Trophoblast cell (in vitro differentiated cells and primary cell): ENCODE results near the gene KCTD7.
A peak's percentile ranks its signal among the peaks of the same experiment; 100 is the strongest.
"Not testable (repeated sequence)": the region's sequence is repeated elsewhere in the genome, so short reads cannot be mapped to it uniquely, and the experiment has no call there.

Experiments used
- DNase-seq, 2 donors: peaks; one replicate each; pipeline ENCODE4 v3.0.0-alpha.2; 2016
- H2AFZ ChIP-seq: 2 replicates; pipeline ENCODE4 v1.6.1; 2013; ENCODE audit warnings: low read length, moderate library complexity, mild to moderate bottlenecking; ENCODE audit not compliant: insufficient read depth, poor library complexity
- H2AK5ac ChIP-seq: 2 replicates; pipeline ENCODE4 v1.6.1; 2013; ENCODE audit warnings: mild to moderate bottlenecking, low read length
- H2BK120ac ChIP-seq: 2 replicates; pipeline ENCODE4 v1.6.1; 2013; ENCODE audit warnings: low read length, mild to moderate bottlenecking, moderate library complexity; ENCODE audit not compliant: insufficient read depth, poor library complexity
- H2BK12ac ChIP-seq: 2 replicates; pipeline ENCODE4 v1.6.1; 2013; ENCODE audit warnings: mild to moderate bottlenecking, low read length, moderate library complexity
- H2BK5ac ChIP-seq: 2 replicates; pipeline ENCODE4 v1.6.1; 2013; ENCODE audit warnings: low read length, low read depth, moderate library complexity, mild to moderate bottlenecking; ENCODE audit not compliant: poor library complexity
- H3K14ac ChIP-seq: 2 replicates; pipeline ENCODE4 v1.6.1; 2013; ENCODE audit warnings: mild to moderate bottlenecking, low read length
- H3K18ac ChIP-seq: 2 replicates; pipeline ENCODE4 v1.6.1; 2013; ENCODE audit warnings: mild to moderate bottlenecking, low read length
- H3K23ac ChIP-seq: 2 replicates; pipeline ENCODE4 v1.6.1; 2013; ENCODE audit warnings: low read length
- H3K27ac ChIP-seq: 2 replicates; pipeline ENCODE4 v1.5.1; 2013; ENCODE audit warnings: low read depth, mild to moderate bottlenecking, inconsistent platforms, low read length, moderate library complexity
- H3K27me3 ChIP-seq: 2 replicates; pipeline ENCODE4 v1.6.1; 2013; ENCODE audit warnings: inconsistent platforms, mild to moderate bottlenecking, low read length, moderate library complexity; ENCODE audit not compliant: insufficient read depth
- H3K36me3 ChIP-seq, 2 experiments: 1 replicate in 1 of 2; 2 replicates in 1 of 2; pipeline ENCODE4 v1.6.1; 2013; ENCODE audit warnings: low read length in 2 of 2, mild to moderate bottlenecking in 2 of 2, moderate library complexity in 1 of 2; ENCODE audit not compliant: insufficient read depth in 2 of 2, control insufficient read depth in 1 of 2
- H3K4ac ChIP-seq: 2 replicates; pipeline ENCODE4 v1.6.1; 2013; ENCODE audit warnings: low read depth, mild to moderate bottlenecking, low read length, moderate library complexity
- H3K4me1 ChIP-seq, 2 experiments: 1 replicate in 1 of 2; 2 replicates in 1 of 2; pipeline ENCODE4 v1.6.1; 2013; ENCODE audit warnings: low read length in 2 of 2, mild to moderate bottlenecking in 2 of 2, moderate library complexity in 1 of 2; ENCODE audit not compliant: insufficient read depth in 2 of 2, control insufficient read depth in 1 of 2
- H3K4me2 ChIP-seq: 2 replicates; pipeline ENCODE4 v1.6.1; 2013; ENCODE audit warnings: inconsistent platforms, mild to moderate bottlenecking, low read length, moderate library complexity
- H3K4me3 ChIP-seq: 2 replicates; pipeline ENCODE4 v1.5.1; 2013; ENCODE audit warnings: mild to moderate bottlenecking, low read depth, low read length, inconsistent platforms
- H3K79me1 ChIP-seq: one replicate; pipeline ENCODE4 v1.6.1; 2013; ENCODE audit warnings: low read length
- H3K79me2 ChIP-seq: 2 replicates; pipeline ENCODE4 v1.6.1; 2013; ENCODE audit warnings: low read length, mild to moderate bottlenecking; ENCODE audit not compliant: control insufficient read depth, insufficient read depth, poor library complexity
- H3K9ac ChIP-seq: 2 replicates; pipeline ENCODE4 v1.6.1; 2013; ENCODE audit warnings: mild to moderate bottlenecking, low read length
- H3K9me3 ChIP-seq: 2 replicates; pipeline ENCODE4 v1.6.1; 2013; ENCODE audit warnings: low read depth, mild to moderate bottlenecking, control low read depth, inconsistent platforms, low read length; ENCODE audit not compliant: insufficient read depth
- H4K12ac ChIP-seq: 2 replicates; pipeline ENCODE4 v1.6.1; 2013; ENCODE audit warnings: low read depth, mild to moderate bottlenecking, low read length, moderate library complexity
- H4K8ac ChIP-seq: 2 replicates; pipeline ENCODE4 v1.6.1; 2013; ENCODE audit warnings: low read depth, mild to moderate bottlenecking, low read length, moderate library complexity
- H4K91ac ChIP-seq: one replicate; pipeline ENCODE4 v1.6.1; 2013; ENCODE audit warnings: low read depth, mild to moderate bottlenecking, low read length, moderate library complexity
- WGBS: extraction: QIAGEN DNeasy Blood & Tissue Kit; methylation state at CpG from one replicate; pipeline ENCODE4 v1.1.7; 2013; ENCODE audit warnings: missing lambda C conversion rate; ENCODE audit not compliant: insufficient read length, insufficient coverage; ENCODE audit errors: extremely low coverage; 5-methylcytosine and 5-hydroxymethylcytosine counted together

Gene KCTD7

GRCh38 chr7:66586181-66586580 lies 42.5 kb upstream of the KCTD7 start:
- DNase-seq = peak in 1 of 2 donors; percentile 18
- no peak overlapping the region for H2AK5ac ChIP-seq
- no peak overlapping the region for H2BK5ac ChIP-seq
- WGBS = no CpG with 5 or more reads among the region's 1 CpG
- peaks cover 18% of the 10 kb centered on the region for H3K79me2 ChIP-seq
- no peak overlapping the region for H3K23ac ChIP-seq
- H3K9ac ChIP-seq = no peak overlapping the region
- H3K4ac ChIP-seq = no peak overlapping the region
- H2BK120ac ChIP-seq = no peak overlapping the region
- H3K4me3 ChIP-seq = no peak overlapping the region
- no peak overlapping the region for H2BK12ac ChIP-seq
- H3K27ac ChIP-seq = no peak overlapping the region
- H3K4me1 ChIP-seq = peaks cover 4% of the 10 kb centered on the region in 2 experiments
- H3K4me2 ChIP-seq = no peak overlapping the region
- no peaks in the 10 kb centered on the region for H3K79me1 ChIP-seq
- no peak overlapping the region for H4K12ac ChIP-seq
- H4K8ac ChIP-seq = no peak overlapping the region
- H4K91ac ChIP-seq = no peak overlapping the region
- H3K36me3 ChIP-seq = peaks cover 8 to 10% of the 10 kb centered on the region in 2 experiments
- peaks cover 1% of the 10 kb centered on the region for H3K9me3 ChIP-seq
- no peaks in the 10 kb centered on the region for H3K27me3 ChIP-seq
- no peak overlapping the region for H3K18ac ChIP-seq
- no peak overlapping the region for H2AFZ ChIP-seq
- no peak overlapping the region for H3K14ac ChIP-seq

- not testable (repeated sequence) for H3K79me1 ChIP-seq, H3K4me1 ChIP-seq, H3K14ac ChIP-seq, DNase-seq, H4K91ac ChIP-seq, H3K27me3 ChIP-seq, H4K12ac ChIP-seq, H2AK5ac ChIP-seq, H2BK5ac ChIP-seq, H4K8ac ChIP-seq, H3K27ac ChIP-seq, H2AFZ ChIP-seq, H3K18ac ChIP-seq, H3K4me2 ChIP-seq, H3K9ac ChIP-seq, H3K4me3 ChIP-seq, H3K36me3 ChIP-seq, H2BK12ac ChIP-seq, H3K23ac ChIP-seq, H3K9me3 ChIP-seq, H2BK120ac ChIP-seq
- Histone ChIP-seq H3K4ac (peak overlapping the region; percentile 77), H3K79me2 (peaks cover 24% of the 10 kb centered on the region)
- WGBS = no CpG with 5 or more reads among the region's 1 CpG
Measured at GRCh38 chr7:66588226-66588625, 40.5 kb upstream of the KCTD7 start.

DNA sequence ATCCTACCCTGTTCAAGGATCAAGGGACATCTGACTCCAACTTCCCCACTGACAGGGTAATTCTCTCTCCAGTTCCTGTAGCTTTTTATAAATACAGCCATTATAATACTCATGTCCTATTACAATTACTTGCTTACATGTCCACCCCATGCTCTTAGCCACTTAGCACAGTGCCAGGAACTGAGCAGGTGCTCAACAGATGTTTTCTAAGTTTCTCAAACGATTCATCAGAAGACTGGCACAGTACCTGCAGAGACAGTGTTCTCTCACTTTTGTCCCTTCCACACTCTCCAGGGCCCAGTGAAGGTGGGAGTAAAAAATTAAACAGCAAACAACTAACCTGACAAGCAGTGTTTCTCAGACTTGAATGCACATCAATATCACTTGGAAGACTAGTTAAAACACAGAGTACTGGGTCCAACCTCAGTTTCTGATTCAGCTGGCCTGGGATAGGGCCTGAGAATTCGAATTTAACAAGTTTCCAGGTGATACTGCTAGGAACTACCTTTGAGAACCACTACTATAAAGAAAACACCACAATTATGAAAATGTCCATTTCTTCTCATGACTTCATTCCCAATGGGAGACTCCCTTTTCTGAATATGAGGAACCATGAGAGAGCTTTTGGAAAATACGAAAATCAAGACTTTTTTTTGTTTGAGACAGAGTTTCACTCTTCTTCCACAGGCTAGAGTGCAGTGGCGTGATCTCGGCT lies 39.7 kb upstream of the KCTD7 start:
- H4K8ac ChIP-seq, H3K18ac ChIP-seq, H2BK12ac ChIP-seq, H3K23ac ChIP-seq, H3K79me1 ChIP-seq, H4K12ac ChIP-seq, H3K4me2 ChIP-seq, H2AFZ ChIP-seq, H3K27ac ChIP-seq, H3K14ac ChIP-seq, H3K36me3 ChIP-seq, H3K4me1 ChIP-seq, H3K9me3 ChIP-seq, H2BK120ac ChIP-seq, H3K27me3 ChIP-seq, H4K91ac ChIP-seq, H2BK5ac ChIP-seq, H2AK5ac ChIP-seq, DNase-seq, H3K9ac ChIP-seq, H3K4me3 ChIP-seq: not testable (repeated sequence)
- peaks cover 24% of the 10 kb centered on the region for H3K79me2 ChIP-seq
- WGBS = no CpG with 5 or more reads among the region's 5 CpGs
- peak overlapping the region; percentile 38 for H3K4ac ChIP-seq

DNA sequence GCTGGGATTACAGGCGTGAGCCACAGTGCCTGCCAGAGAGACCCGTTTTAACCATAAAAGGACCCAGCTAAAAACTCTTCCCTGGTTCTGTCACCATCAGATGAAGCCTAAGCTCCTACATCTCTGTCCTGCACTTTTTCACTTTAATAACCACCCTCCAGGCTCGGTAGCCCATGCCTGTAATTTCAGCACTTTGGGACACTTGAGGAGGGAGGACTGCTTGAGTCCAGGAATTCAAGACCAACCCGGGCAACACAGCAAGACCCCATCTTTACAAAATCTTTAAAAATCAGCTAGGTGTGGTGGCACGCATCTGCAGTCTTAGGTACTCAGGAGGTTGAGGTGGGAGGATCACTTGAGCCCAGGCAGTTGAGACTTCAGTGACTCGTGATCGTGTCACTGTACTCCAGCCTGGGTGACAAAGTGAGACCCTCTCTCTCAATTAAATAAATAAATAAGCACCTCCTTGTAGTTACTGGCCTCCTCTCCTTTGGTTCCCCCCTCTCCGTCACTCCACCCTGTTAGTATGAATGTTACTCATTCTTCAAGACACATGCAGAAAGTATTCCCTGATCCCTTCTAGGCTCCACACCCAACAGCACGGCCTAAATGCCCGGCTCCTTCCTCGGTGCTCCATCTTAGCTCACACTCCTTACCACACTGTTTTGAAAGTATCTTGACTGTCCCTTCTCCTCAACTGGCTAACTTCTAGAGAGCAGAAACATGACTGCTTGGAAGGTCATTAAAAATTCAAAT lies 38.2 kb upstream of the KCTD7 start:
- not testable (repeated sequence) for H3K4me2 ChIP-seq, H4K12ac ChIP-seq, H2AK5ac ChIP-seq, H3K27ac ChIP-seq, H3K23ac ChIP-seq, H3K4me1 ChIP-seq, H3K27me3 ChIP-seq, H4K8ac ChIP-seq, H2AFZ ChIP-seq, H3K79me1 ChIP-seq, H3K18ac ChIP-seq, H2BK12ac ChIP-seq, H4K91ac ChIP-seq, H3K36me3 ChIP-seq, H3K14ac ChIP-seq, H3K9me3 ChIP-seq, H3K4me3 ChIP-seq, H2BK5ac ChIP-seq, H2BK120ac ChIP-seq
- WGBS = no CpG with 5 or more reads among the region's 11 CpGs
- peaks cover 20% of the 10 kb centered on the region for H3K79me2 ChIP-seq
- H3K4ac ChIP-seq = peak overlapping the region; percentile 84
- peak overlapping the region; percentile 34 for H3K9ac ChIP-seq
- peak; percentile 52 to 61 for DNase-seq
